ENCODE measurements around the gene RBL2.

Gene RBL2

DNA sequence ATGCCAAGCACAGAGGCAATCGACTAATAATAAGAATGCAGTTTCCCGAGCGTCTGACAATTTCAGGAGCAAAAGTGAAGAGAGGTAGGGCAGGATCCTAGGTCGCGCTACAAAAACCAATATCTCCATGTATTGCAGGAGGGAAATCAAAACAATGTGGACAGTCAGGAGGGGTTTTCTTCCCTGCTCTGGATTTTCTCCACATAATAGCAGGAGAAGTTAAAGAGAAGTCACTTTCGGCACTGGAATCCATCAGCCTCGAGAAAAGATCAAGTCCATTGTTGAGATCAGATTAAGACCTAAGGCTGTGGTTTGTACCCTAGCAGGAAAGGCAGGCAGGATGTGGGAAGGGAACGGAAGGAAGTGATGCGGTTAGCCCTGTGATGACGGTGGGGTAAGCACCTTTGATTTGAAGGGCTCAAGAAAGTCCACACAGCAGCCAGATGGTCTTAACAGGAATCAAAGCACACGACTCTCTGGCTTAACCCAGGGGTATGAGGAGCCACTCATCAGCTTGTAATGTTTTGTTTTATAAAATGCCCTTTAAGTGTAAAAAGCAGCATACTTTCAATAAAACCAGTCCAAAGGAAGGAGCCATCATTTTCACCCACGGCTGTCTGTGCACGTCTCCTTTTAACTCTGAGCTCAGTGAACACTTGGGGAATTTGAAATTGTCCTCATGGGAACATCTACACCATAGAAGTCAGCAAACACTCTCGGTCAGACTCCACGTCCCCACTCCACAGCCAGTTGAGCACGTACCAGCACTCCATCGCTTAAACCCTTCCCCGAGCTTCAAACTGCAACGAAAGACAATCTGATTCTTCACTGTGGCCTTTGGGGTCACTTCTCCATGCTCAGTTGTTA, 84.5 kb downstream of the RBL2 start:
- DNase-seq (ENCODE audit: low read depth, low spot score), result peak; percentile 23
- in situ Hi-C loops (cut with HindIII; ENCODE audit: low sequenced_read_pairs), result no loop called here
- no peak overlapping the region for H3K4me3 ChIP-seq (ENCODE audit: low read depth, low read length)
- TF ChIP-seq, protein P1, sequence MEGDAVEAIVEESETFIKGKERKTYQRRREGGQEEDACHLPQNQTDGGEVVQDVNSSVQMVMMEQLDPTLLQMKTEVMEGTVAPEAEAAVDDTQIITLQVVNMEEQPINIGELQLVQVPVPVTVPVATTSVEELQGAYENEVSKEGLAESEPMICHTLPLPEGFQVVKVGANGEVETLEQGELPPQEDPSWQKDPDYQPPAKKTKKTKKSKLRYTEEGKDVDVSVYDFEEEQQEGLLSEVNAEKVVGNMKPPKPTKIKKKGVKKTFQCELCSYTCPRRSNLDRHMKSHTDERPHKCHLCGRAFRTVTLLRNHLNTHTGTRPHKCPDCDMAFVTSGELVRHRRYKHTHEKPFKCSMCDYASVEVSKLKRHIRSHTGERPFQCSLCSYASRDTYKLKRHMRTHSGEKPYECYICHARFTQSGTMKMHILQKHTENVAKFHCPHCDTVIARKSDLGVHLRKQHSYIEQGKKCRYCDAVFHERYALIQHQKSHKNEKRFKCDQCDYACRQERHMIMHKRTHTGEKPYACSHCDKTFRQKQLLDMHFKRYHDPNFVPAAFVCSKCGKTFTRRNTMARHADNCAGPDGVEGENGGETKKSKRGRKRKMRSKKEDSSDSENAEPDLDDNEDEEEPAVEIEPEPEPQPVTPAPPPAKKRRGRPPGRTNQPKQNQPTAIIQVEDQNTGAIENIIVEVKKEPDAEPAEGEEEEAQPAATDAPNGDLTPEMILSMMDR (IDR thresholded peaks at IDR 0.05; ENCODE audit: low read depth, low read length), result no peak

DNA sequence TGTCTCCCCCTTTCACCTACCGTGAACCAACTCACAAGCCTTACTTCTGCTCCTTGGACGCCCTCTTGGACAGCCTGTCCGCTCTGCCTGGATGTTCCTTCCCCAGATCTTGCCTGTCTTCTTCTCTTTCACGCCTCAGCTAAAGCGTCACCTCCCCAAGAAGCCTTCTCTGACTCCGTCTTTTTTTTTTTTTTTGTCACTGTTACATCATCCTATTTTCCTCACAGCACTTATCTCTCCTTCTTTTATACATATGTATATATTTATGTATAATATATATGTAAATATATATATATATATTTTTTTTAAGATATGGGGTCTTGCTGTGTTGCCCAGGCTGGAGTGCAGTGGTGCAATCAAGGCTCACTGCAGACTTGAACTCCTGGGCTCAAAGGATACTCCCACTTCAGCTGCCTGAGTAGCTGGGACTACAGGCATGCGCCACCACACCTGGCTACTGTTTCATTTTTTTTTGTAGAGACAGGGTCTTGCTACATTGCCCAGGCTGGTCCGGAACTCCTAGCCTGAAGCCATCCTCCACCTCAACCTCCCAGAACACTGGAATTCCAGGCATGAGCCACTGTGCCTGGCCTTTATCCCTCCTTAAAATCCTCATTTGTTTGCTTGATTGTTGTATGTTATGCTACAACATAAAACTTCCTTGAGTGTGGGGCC, 85.3 kb downstream of the RBL2 start:
- TF ChIP-seq, protein P1 (IDR thresholded peaks at IDR 0.05; ENCODE audit: low read depth, low read length), result no peak
- H3K4me3 ChIP-seq (ENCODE audit: low read depth, low read length), result no peak overlapping the region
- in situ Hi-C loops (cut with HindIII; ENCODE audit: low sequenced_read_pairs), result no loop called here
- no peak for DNase-seq (ENCODE audit: low read depth, low spot score)

DNA sequence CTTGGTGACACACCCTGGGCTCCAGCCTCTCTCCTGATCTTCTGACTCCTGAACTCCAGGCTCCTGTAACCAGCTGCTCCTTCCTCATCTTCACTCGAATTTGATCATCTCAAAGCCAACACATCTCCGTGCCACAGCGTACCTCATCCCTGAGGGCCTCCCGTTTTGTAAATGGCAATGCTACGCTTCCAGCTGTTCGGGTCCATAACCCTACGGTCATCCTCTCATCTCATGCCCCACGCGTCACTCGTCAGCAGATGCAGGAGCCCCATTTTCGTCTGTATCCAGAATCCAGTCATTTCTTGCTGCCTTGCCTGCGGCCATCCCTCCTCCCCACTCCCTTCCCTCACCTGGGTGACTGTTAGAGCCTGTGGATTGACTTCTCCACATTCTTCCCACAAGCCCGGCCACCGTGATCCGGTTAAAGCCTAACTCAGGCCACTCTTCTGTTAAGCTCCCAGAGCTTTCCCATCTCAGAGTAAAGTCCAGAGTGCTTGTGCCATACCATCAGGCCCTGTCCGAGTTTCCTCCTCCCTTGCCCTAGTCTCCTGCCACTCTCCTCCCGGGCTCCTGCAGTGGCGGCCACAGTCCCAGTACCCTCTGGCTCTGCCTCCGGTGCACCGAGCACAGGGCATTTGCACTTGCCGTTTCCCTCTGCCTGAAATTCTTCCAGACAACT, 89.0 kb downstream of the RBL2 start:
- in situ Hi-C loops (cut with HindIII; ENCODE audit: low sequenced_read_pairs), result no loop called here
- DNase-seq (ENCODE audit: low read depth, low spot score), result no peak
- TF ChIP-seq, protein P1 (IDR thresholded peaks at IDR 0.05; ENCODE audit: low read depth, low read length), result no peak
- H3K4me3 ChIP-seq (ENCODE audit: low read depth, low read length), result no peak overlapping the region

DNA sequence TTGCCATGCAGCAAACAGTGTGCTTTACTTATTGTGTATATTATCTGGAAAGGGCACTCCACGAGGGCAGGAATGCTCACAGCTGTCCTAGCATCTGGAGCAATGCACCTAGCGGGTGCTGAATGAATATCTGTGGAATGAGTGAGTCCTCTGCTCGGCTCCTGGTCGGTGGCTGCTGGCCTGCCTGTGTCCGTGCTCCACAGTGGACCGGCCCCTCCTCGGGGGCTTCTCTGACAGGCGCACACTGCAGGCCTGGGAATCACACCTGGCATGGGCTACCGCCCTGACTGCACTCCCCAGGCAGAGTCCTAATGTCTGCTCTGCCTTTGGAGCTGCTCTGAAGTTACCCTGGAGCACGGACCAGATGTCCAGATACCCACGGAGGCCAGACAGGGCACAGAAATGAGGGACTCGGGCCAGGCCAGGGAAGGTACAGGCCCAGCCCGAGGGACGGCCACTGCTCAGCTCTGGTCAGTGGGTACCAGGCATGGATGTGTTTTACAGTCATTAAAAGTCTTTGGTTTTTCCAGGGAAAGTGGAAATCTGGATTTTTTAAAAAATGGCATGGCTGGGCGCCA, 89.8 kb downstream of the RBL2 start:
- TF ChIP-seq, protein P1 (IDR thresholded peaks at IDR 0.05; ENCODE audit: low read depth, low read length), result no peak
- DNase-seq (ENCODE audit: low read depth, low spot score), result no peak
- in situ Hi-C loops (cut with HindIII; ENCODE audit: low sequenced_read_pairs), result no loop called here
- H3K4me3 ChIP-seq (ENCODE audit: low read depth, low read length), result no peak overlapping the region

DNA sequence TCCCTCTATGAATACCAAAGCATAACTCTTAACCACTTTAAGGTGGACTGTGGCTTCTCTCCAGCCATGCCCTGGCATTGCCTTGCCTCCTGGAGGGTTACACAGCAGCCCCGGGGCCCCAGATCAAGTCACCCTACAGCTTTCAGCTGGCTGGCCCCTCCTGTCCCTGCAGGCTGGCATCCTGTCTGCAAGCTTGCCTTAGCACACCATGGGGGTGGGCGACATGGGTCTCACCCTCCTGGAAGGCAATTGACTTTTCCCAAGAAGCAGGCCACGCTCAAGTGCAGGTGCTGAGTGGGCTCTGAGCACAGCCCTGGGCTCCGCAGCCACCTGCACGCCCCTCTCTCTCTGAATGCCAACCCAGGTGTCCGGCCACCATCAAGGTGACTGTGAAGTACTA, 94.5 kb downstream of the RBL2 start:
- in situ Hi-C loops (cut with HindIII; ENCODE audit: low sequenced_read_pairs), result no loop called here
- TF ChIP-seq, protein P1 (IDR thresholded peaks at IDR 0.05; ENCODE audit: low read depth, low read length), result no peak
- no peak overlapping the region for H3K4me3 ChIP-seq (ENCODE audit: low read depth, low read length)
- no peak for DNase-seq (ENCODE audit: low read depth, low spot score)

DNA sequence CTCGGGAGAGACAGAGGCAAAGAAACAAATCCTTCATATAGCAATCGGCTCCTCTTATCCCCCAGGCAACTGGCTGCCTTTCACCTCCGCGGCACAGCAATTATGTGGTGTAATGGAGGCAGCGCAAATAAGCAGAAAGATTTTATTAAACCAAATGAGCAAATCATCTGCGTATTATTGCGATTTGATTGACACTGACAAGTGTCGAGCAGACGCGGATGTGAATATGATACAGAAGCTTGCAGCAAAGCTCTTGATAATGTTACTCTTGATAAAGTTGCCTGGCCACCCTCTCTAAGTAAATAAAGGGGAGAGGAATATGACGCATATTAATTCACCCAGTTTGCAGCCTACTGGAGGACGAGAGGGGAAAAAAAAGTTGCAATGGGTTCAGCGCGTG, 95.2 kb downstream of the RBL2 start:
- no peak for DNase-seq (ENCODE audit: low read depth, low spot score)
- no peak overlapping the region for H3K4me3 ChIP-seq (ENCODE audit: low read depth, low read length)
- TF ChIP-seq, protein P1 (IDR thresholded peaks at IDR 0.05; ENCODE audit: low read depth, low read length), result no peak
- in situ Hi-C loops (cut with HindIII; ENCODE audit: low sequenced_read_pairs), result no loop called here
